GM06990 (cell line): ENCODE data around the gene ZNF277.
A peak's percentile ranks its signal among the peaks of the same experiment; 100 is the strongest.

Source experiments
- DNase-seq: peaks from one replicate; pipeline ENCODE4 v3.0.0-alpha.2; 2011; ENCODE audit not compliant: insufficient read length; ENCODE audit errors: extremely low read depth
- H3K27me3 ChIP-seq: replicated peaks from 2 replicates; pipeline ENCODE4 v1.6.0; 2011; ENCODE audit warnings: low read length; ENCODE audit not compliant: control insufficient read depth, insufficient read depth
- H3K36me3 ChIP-seq: 2 replicates; pipeline ENCODE4 v1.5.1; 2011; ENCODE audit warnings: low read length; ENCODE audit not compliant: control insufficient read depth, insufficient read depth
- H3K4me3 ChIP-seq: replicated peaks from 2 replicates; pipeline ENCODE4 v1.5.1; 2011; ENCODE audit warnings: low read depth, mild to moderate bottlenecking, control low read depth, low read length
- CTCF ChIP-seq: IDR thresholded peaks from 2 replicates; pipeline ENCODE4 v1.5.1; 2011; ENCODE audit warnings: low read length, control low read depth, mild to moderate bottlenecking, inconsistent platforms; ENCODE audit not compliant: insufficient read depth, poor library complexity, severe bottlenecking

The ZNF277 gene

GRCh38 chr7:112280267-112280666 is 73.8 kb downstream of the ZNF277 start:
- DNase-seq = no peak
- Histone ChIP-seq H3K27me3 (no peaks in the 10 kb centered on the region), H3K4me3 (no peak overlapping the region), H3K36me3 (no peaks in the 10 kb centered on the region)
- TF ChIP-seq CTCF = no peak

GRCh38 chr7:112282476-112283188 is 76.1 kb downstream of the ZNF277 start:
- TF ChIP-seq CTCF = no peak
- H3K4me3 ChIP-seq = no peak overlapping the region
- no peak for DNase-seq

GRCh38 chr7:112283382-112283910 is 77.0 kb downstream of the ZNF277 start:
- no peaks in the 10 kb centered on the region for H3K36me3 ChIP-seq
- no peak for TF ChIP-seq CTCF
- DNase-seq = no peak

More at GRCh38 chr7:112282476-112283188, 76.1 kb downstream of the ZNF277 start:
- Histone ChIP-seq H3K27me3 (no peaks in the 10 kb centered on the region), H3K36me3 (no peaks in the 10 kb centered on the region)

GRCh38 chr7:112286250-112287086 is 80.0 kb downstream of the ZNF277 start:
- Histone ChIP-seq H3K27me3 (no peaks in the 10 kb centered on the region), H3K36me3 (no peaks in the 10 kb centered on the region), H3K4me3 (no peak overlapping the region)
- TF ChIP-seq CTCF = no peak
- peak; percentile 25 for DNase-seq

More at GRCh38 chr7:112283382-112283910, 77.0 kb downstream of the ZNF277 start:
- no peak overlapping the region for H3K4me3 ChIP-seq
- no peaks in the 10 kb centered on the region for H3K27me3 ChIP-seq

GRCh38 chr7:112288301-112288700 is 81.8 kb downstream of the ZNF277 start:
- H3K36me3 ChIP-seq = no peaks in the 10 kb centered on the region
- no peak overlapping the region for H3K4me3 ChIP-seq
- no peak for TF ChIP-seq CTCF
- no peak for DNase-seq
- H3K27me3 ChIP-seq = no peaks in the 10 kb centered on the region
